ENCODE results near the gene TTC9.
A peak's percentile ranks its signal among the peaks of the same experiment; 100 is the strongest.

The TTC9 gene

DNA sequence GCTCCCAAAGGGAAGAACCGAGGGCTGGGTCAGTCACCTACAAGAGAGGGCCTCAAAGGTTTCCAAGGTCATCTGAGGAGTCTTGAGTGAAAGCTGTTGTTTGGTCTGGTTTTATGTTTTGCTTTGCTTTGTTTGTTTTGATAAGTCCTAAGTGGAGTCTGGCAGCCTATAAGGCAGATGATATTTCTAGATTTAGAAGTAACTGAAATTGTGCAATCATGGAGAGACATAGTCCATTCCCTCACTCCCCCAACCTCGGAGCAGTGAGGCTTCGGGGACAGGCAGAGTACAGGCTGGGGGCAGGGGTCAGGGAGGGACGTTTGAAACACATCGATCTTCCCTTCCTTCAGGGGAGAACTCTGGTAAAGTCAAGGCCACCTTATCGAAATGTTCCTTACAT is 42.3 kb downstream of the TTC9 start (continued):
- TF ChIP-seq ZC3H10 (CRISPR knock-in tag; IDR thresholded peaks at IDR 0.05) = no peak
- TF ChIP-seq GLIS3 (CRISPR knock-in tag; IDR thresholded peaks at IDR 0.05) = no peak
- no peak for TF ChIP-seq ISL1 (CRISPR knock-in tag; IDR thresholded peaks at IDR 0.05)
- TF ChIP-seq CSDC2 (CRISPR knock-in tag; IDR thresholded peaks at IDR 0.05) = no peak
- TF ChIP-seq, protein P1, sequence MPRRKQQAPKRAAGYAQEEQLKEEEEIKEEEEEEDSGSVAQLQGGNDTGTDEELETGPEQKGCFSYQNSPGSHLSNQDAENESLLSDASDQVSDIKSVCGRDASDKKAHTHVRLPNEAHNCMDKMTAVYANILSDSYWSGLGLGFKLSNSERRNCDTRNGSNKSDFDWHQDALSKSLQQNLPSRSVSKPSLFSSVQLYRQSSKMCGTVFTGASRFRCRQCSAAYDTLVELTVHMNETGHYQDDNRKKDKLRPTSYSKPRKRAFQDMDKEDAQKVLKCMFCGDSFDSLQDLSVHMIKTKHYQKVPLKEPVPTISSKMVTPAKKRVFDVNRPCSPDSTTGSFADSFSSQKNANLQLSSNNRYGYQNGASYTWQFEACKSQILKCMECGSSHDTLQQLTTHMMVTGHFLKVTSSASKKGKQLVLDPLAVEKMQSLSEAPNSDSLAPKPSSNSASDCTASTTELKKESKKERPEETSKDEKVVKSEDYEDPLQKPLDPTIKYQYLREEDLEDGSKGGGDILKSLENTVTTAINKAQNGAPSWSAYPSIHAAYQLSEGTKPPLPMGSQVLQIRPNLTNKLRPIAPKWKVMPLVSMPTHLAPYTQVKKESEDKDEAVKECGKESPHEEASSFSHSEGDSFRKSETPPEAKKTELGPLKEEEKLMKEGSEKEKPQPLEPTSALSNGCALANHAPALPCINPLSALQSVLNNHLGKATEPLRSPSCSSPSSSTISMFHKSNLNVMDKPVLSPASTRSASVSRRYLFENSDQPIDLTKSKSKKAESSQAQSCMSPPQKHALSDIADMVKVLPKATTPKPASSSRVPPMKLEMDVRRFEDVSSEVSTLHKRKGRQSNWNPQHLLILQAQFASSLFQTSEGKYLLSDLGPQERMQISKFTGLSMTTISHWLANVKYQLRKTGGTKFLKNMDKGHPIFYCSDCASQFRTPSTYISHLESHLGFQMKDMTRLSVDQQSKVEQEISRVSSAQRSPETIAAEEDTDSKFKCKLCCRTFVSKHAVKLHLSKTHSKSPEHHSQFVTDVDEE (CRISPR knock-in tag; IDR thresholded peaks at IDR 0.05) = no peak

DNA sequence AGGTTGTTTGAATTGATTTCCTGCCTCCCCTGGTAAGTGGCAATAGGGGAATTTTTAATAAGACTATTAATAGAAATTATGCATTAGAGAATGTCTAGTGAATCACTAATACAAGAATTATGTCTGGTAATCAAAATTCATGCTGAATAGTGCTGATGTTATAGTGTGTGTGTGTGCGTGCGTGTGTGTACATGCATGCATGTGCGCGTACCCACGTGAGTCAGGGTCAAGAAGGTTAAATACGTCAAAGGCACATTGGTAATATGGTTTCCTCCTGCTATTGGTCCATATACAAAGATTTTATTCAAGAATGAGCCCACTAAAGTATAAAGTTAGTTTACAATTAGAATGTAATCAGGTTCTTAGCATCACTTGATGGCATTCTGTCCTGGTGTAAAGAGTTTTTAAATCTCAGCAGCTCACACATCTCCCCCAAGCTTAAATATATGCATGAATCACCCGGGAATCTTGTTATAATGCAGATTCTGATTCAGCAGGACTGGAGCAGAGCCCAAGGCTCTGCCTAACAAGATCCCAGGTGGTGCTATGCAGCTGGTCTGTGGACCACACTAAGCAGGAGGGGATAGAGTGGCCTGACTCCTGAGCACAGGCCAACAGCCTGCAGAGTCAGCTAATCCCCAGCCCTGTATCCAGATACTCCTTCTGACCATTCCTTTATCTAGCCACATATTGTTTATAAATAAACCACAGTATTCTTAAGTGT is 43.9 kb downstream of the TTC9 start:
- no peak; the same call in 2 of the 3 replicates for ATAC-seq
- TF ChIP-seq, protein P2, sequence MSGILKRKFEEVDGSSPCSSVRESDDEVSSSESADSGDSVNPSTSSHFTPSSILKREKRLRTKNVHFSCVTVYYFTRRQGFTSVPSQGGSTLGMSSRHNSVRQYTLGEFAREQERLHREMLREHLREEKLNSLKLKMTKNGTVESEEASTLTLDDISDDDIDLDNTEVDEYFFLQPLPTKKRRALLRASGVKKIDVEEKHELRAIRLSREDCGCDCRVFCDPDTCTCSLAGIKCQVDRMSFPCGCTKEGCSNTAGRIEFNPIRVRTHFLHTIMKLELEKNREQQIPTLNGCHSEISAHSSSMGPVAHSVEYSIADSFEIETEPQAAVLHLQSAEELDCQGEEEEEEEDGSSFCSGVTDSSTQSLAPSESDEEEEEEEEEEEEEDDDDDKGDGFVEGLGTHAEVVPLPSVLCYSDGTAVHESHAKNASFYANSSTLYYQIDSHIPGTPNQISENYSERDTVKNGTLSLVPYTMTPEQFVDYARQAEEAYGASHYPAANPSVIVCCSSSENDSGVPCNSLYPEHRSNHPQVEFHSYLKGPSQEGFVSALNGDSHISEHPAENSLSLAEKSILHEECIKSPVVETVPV (CRISPR knock-in tag; IDR thresholded peaks at IDR 0.05) = no peak
- TF ChIP-seq TOX (CRISPR knock-in tag; IDR thresholded peaks at IDR 0.05; ENCODE audit: borderline replicate concordance) (no peak), GLIS3 (CRISPR knock-in tag; IDR thresholded peaks at IDR 0.05) (no peak), PPARA (CRISPR knock-in tag; IDR thresholded peaks at IDR 0.05; ENCODE audit: borderline replicate concordance) (no peak), ZNF8 (CRISPR knock-in tag; IDR thresholded peaks at IDR 0.05) (no peak), ARNTL (CRISPR knock-in tag; IDR thresholded peaks at IDR 0.05; ENCODE audit: borderline replicate concordance, low read depth) (no peak), OSR1 (CRISPR knock-in tag; IDR thresholded peaks at IDR 0.05) (no peak), ZC3H10 (CRISPR knock-in tag; IDR thresholded peaks at IDR 0.05) (no peak)
- TF ChIP-seq, protein P1 (CRISPR knock-in tag; IDR thresholded peaks at IDR 0.05) = no peak

DNA sequence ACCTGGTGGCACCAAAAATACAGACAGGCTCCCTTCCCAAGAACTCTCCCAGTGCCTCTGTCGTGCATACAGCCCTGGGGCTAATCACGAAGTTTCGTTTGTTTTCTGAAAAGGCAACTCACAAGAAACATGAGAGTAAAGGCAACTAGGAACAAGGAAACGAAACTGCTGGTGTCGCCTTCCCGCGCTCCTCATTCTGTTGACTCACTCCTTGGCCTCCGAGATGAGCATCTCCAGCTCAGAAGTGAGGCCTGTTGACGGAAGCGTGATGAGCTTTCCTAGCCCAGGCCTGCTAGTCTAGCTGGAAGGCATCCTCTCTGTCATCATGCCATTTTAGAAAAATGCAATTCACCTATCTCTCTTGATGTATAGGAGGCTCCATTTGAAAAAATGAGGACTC is 50.5 kb downstream of the TTC9 start:
- TF ChIP-seq OSR1 (CRISPR knock-in tag; IDR thresholded peaks at IDR 0.05) = no peak
- TF ChIP-seq, protein P3, sequence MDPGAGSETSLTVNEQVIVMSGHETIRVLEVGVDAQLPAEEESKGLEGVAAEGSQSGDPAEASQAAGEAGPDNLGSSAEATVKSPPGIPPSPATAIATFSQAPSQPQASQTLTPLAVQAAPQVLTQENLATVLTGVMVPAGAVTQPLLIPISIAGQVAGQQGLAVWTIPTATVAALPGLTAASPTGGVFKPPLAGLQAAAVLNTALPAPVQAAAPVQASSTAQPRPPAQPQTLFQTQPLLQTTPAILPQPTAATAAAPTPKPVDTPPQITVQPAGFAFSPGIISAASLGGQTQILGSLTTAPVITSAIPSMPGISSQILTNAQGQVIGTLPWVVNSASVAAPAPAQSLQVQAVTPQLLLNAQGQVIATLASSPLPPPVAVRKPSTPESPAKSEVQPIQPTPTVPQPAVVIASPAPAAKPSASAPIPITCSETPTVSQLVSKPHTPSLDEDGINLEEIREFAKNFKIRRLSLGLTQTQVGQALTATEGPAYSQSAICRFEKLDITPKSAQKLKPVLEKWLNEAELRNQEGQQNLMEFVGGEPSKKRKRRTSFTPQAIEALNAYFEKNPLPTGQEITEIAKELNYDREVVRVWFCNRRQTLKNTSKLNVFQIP (CRISPR knock-in tag; IDR thresholded peaks at IDR 0.05; ENCODE audit: borderline replicate concordance, low read depth) = no peak
- no peak for TF ChIP-seq ISL1 (CRISPR knock-in tag; IDR thresholded peaks at IDR 0.05)
- TF ChIP-seq, protein P4, sequence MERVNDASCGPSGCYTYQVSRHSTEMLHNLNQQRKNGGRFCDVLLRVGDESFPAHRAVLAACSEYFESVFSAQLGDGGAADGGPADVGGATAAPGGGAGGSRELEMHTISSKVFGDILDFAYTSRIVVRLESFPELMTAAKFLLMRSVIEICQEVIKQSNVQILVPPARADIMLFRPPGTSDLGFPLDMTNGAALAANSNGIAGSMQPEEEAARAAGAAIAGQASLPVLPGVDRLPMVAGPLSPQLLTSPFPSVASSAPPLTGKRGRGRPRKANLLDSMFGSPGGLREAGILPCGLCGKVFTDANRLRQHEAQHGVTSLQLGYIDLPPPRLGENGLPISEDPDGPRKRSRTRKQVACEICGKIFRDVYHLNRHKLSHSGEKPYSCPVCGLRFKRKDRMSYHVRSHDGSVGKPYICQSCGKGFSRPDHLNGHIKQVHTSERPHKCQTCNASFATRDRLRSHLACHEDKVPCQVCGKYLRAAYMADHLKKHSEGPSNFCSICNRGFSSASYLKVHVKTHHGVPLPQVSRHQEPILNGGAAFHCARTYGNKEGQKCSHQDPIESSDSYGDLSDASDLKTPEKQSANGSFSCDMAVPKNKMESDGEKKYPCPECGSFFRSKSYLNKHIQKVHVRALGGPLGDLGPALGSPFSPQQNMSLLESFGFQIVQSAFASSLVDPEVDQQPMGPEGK (CRISPR knock-in tag; IDR thresholded peaks at IDR 0.05; ENCODE audit: borderline replicate concordance) = no peak
- no peak for ATAC-seq

DNA sequence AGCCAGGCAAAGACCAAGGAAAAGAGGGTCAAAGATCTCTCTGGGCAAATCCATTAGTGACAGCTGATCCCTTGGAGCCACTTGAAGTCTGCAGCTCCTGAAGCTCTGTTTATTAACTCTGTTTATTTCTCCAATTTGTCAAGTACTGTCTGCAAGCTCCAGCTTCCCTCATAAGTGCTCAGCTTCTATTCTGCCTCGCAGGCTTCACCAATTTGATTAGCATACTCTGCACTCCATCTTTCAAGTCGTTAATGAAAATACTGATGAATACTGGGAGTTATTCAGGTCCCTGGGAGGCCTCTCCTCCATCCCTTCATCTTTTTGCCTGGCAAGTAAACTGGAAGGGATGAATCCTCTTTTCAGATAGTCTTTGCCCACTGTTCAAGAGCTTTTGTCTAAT is 54.3 kb downstream of the TTC9 start:
- ATAC-seq = peak; percentile 16; the same call in 1 of the 3 replicates
- TF ChIP-seq PPARA (CRISPR knock-in tag; IDR thresholded peaks at IDR 0.05; ENCODE audit: borderline replicate concordance) = no peak
- TF ChIP-seq, protein P5, sequence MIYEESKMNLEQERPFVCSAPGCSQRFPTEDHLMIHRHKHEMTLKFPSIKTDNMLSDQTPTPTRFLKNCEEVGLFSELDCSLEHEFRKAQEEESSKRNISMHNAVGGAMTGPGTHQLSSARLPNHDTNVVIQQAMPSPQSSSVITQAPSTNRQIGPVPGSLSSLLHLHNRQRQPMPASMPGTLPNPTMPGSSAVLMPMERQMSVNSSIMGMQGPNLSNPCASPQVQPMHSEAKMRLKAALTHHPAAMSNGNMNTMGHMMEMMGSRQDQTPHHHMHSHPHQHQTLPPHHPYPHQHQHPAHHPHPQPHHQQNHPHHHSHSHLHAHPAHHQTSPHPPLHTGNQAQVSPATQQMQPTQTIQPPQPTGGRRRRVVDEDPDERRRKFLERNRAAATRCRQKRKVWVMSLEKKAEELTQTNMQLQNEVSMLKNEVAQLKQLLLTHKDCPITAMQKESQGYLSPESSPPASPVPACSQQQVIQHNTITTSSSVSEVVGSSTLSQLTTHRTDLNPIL (CRISPR knock-in tag; IDR thresholded peaks at IDR 0.05; ENCODE audit: low read depth) = no peak
- TF ChIP-seq, protein P1 (CRISPR knock-in tag; IDR thresholded peaks at IDR 0.05) = no peak
- TF ChIP-seq ZNF70 (CRISPR knock-in tag; IDR thresholded peaks at IDR 0.05) = no peak
- TF ChIP-seq ESRRG (CRISPR knock-in tag; IDR thresholded peaks at IDR 0.05) = no peak
- TF ChIP-seq RARB (CRISPR knock-in tag; IDR thresholded peaks at IDR 0.05) = no peak
- TF ChIP-seq ZFP3 (CRISPR knock-in tag; IDR thresholded peaks at IDR 0.05) = no peak
- no peak for TF ChIP-seq ZNF565 (CRISPR knock-in tag; conservative IDR thresholded peaks at IDR 0.05; ENCODE audit: low read depth)
- TF ChIP-seq GLIS3 (CRISPR knock-in tag; IDR thresholded peaks at IDR 0.05) = no peak
- no peak for TF ChIP-seq CSDC2 (CRISPR knock-in tag; IDR thresholded peaks at IDR 0.05)
- TF ChIP-seq ZFP30 (CRISPR knock-in tag; IDR thresholded peaks at IDR 0.05) = no peak
